Measurements from ENCODE around the gene PRKG1. TPM values are rescaled to one million over a fixed set of nuclear protein-coding genes. Genes with fewer than 3 reads are reported as not detected.

The PRKG1 gene
- total and polyA plus RNA-seq, 2 donors (not counting 1 experiment from before 2014, with no cell fraction given), result not detected

DNA sequence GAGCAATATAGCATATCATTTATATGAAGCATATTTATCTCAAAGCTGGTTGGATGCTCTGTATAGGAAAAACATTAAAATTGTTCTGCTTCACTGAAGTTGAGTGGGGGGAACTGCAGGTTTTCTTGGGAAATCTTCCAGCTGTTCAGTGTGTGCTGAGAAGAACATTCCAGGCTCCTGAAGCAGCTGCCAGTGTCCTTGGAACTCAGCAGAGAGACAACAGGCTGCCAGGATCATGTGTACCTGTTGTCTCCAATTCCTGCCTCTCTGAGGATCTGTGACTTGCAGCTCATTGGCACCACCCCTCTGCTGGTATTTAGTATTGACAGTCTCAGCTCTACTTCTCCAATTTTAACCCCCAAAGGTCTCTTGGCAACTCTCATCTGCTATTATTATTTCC, 42.3 kb upstream of the PRKG1 start:
- DNase-seq (no peak), ATAC-seq (ENCODE audit: low read depth) (no peak)
- no peak overlapping the region for H3K27ac ChIP-seq (ENCODE audit: low read length in 2 of 2)
- no peak overlapping the region for H3K9ac ChIP-seq (ENCODE audit: low read length)
- H3K4me3 Mint-ChIP-seq, result no peak overlapping the region
- H3K79me2 ChIP-seq (ENCODE audit: control insufficient read depth, insufficient read depth, low read length), result no peaks in the 10 kb centered on the region
- H3K36me3 ChIP-seq (replicated peaks in 1 of 2; ENCODE audit: control extremely low read depth in 1 of 2, control insufficient read depth in 1 of 2, extremely low read depth in 1 of 2, insufficient read depth in 2 of 2, low read length in 1 of 2), result no peaks in the 10 kb centered on the region
- H3K9me3 ChIP-seq (ENCODE audit: control extremely low read depth in 1 of 3, control insufficient read depth in 2 of 3, insufficient read depth in 1 of 3, low read length in 2 of 3), result no peaks in the 10 kb centered on the region
- no peak overlapping the region for H3K4me2 ChIP-seq (replicated peaks; ENCODE audit: low read depth, low read length, poor library complexity, severe bottlenecking)
- no peaks in the 10 kb centered on the region for H3K4me1 Mint-ChIP-seq
- no peaks in the 10 kb centered on the region for H4K20me1 ChIP-seq (ENCODE audit: control insufficient read depth, insufficient read depth, low read length, poor library complexity, severe bottlenecking)
- no peak overlapping the region for H2AFZ ChIP-seq (ENCODE audit: insufficient read depth, low read depth, low read length, poor library complexity, severe bottlenecking)
- ChIA-PET CTCF (no interaction called here), POLR2A (no interaction called here)
- H3K4me3 ChIP-seq (ENCODE audit: control extremely low read depth in 1 of 5, extremely low read depth in 1 of 5, insufficient read depth in 1 of 5, low read depth in 2 of 5, low read length in 4 of 5), result no peak overlapping the region
- H3K27ac Mint-ChIP-seq, result no peak overlapping the region
- no peaks in the 10 kb centered on the region for H3K9me3 Mint-ChIP-seq (ENCODE audit: insufficient read depth)
- intact Hi-C loops (cut with micrococcal nuclease), result no loop called here
- TF ChIP-seq, protein P1, sequence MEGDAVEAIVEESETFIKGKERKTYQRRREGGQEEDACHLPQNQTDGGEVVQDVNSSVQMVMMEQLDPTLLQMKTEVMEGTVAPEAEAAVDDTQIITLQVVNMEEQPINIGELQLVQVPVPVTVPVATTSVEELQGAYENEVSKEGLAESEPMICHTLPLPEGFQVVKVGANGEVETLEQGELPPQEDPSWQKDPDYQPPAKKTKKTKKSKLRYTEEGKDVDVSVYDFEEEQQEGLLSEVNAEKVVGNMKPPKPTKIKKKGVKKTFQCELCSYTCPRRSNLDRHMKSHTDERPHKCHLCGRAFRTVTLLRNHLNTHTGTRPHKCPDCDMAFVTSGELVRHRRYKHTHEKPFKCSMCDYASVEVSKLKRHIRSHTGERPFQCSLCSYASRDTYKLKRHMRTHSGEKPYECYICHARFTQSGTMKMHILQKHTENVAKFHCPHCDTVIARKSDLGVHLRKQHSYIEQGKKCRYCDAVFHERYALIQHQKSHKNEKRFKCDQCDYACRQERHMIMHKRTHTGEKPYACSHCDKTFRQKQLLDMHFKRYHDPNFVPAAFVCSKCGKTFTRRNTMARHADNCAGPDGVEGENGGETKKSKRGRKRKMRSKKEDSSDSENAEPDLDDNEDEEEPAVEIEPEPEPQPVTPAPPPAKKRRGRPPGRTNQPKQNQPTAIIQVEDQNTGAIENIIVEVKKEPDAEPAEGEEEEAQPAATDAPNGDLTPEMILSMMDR (IDR thresholded peaks at IDR 0.05), result no peak
- TF ChIP-seq EZH2 (IDR thresholded peaks at IDR 0.05; ENCODE audit: borderline replicate concordance, insufficient read depth, low read depth, low read length, poor library complexity, severe bottlenecking), result no peak
- H3K4me1 ChIP-seq (ENCODE audit: control insufficient read depth in 2 of 2, insufficient read depth in 2 of 2, low read length in 2 of 2), result no peaks in the 10 kb centered on the region
- peaks cover 0 to 3% (median 0%) of the 10 kb centered on the region in 4 experiments for H3K27me3 ChIP-seq (replicated peaks in 1 of 4; ENCODE audit: control extremely low read depth in 1 of 4, control insufficient read depth in 3 of 4, insufficient read depth in 4 of 4, low read length in 3 of 4)
- no peaks in the 10 kb centered on the region for H3K27me3 Mint-ChIP-seq

DNA sequence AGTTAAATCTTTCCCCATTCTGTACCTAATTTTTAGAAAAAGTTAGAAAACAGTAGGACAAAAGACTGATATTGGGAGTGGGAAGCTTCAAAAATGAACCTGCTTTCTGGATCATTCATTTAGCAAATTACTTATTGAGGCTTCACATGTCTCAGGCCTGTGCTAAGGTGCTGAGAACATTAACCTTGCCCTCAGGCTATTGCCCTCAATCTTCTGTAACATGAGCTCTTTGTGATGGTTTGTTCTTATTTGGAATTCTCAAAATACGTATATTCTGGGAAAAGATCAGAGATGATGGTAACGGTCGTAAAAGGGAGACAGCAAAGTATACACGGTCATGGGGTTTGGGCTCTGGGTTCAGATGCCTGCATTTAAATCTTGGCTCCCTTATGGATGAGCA, 39.5 kb upstream of the PRKG1 start:
- peaks cover 0 to 3% (median 0%) of the 10 kb centered on the region in 4 experiments for H3K27me3 ChIP-seq (replicated peaks in 1 of 4; ENCODE audit: control extremely low read depth in 1 of 4, control insufficient read depth in 3 of 4, insufficient read depth in 4 of 4, low read length in 3 of 4)
- no peak for TF ChIP-seq EZH2 (IDR thresholded peaks at IDR 0.05; ENCODE audit: borderline replicate concordance, insufficient read depth, low read depth, low read length, poor library complexity, severe bottlenecking)
- TF ChIP-seq, protein P1 (IDR thresholded peaks at IDR 0.05), result no peak
- WGBS (ENCODE audit: insufficient coverage), result 90% methylated on average over 3 of the region's 4 CpGs
- Mint-ChIP-seq H3K27me3 (no peaks in the 10 kb centered on the region), H3K27ac (no peak overlapping the region), H3K4me3 (no peak overlapping the region), H3K4me1 (no peaks in the 10 kb centered on the region), H3K9me3 (ENCODE audit: insufficient read depth) (no peaks in the 10 kb centered on the region)
- no peaks in the 10 kb centered on the region for H3K79me2 ChIP-seq (ENCODE audit: control insufficient read depth, insufficient read depth, low read length)
- H3K4me1 ChIP-seq (ENCODE audit: control insufficient read depth in 2 of 2, insufficient read depth in 2 of 2, low read length in 2 of 2), result no peaks in the 10 kb centered on the region
- DNase-seq (no peak), ATAC-seq (ENCODE audit: low read depth) (no peak)
- ChIA-PET CTCF (no interaction called here), POLR2A (no interaction called here)
- no peak overlapping the region for H2AFZ ChIP-seq (ENCODE audit: insufficient read depth, low read depth, low read length, poor library complexity, severe bottlenecking)
- intact Hi-C loops (cut with micrococcal nuclease), result no loop called here
- no peaks in the 10 kb centered on the region for H3K36me3 ChIP-seq (replicated peaks in 1 of 2; ENCODE audit: control extremely low read depth in 1 of 2, control insufficient read depth in 1 of 2, extremely low read depth in 1 of 2, insufficient read depth in 2 of 2, low read length in 1 of 2)
- no peaks in the 10 kb centered on the region for H3K9me3 ChIP-seq (ENCODE audit: control extremely low read depth in 1 of 3, control insufficient read depth in 2 of 3, insufficient read depth in 1 of 3, low read length in 2 of 3)
- no peaks in the 10 kb centered on the region for H4K20me1 ChIP-seq (ENCODE audit: control insufficient read depth, insufficient read depth, low read length, poor library complexity, severe bottlenecking)
- no peak overlapping the region for H3K9ac ChIP-seq (ENCODE audit: low read length)
- H3K4me2 ChIP-seq (replicated peaks; ENCODE audit: low read depth, low read length, poor library complexity, severe bottlenecking), result no peak overlapping the region
- no peak overlapping the region for H3K27ac ChIP-seq (ENCODE audit: low read length in 2 of 2)
- no peak overlapping the region for H3K4me3 ChIP-seq (ENCODE audit: control extremely low read depth in 1 of 5, extremely low read depth in 1 of 5, insufficient read depth in 1 of 5, low read depth in 2 of 5, low read length in 4 of 5)

Measured in B cell (primary cell).